ENCODE measurements around the gene MCRIP2.

Gene MCRIP2

GRCh38 chr16:648071-648780, 6.6 kb downstream of the MCRIP2 start:
- no peak for DNase-seq (ENCODE audit: low read depth)

DNA sequence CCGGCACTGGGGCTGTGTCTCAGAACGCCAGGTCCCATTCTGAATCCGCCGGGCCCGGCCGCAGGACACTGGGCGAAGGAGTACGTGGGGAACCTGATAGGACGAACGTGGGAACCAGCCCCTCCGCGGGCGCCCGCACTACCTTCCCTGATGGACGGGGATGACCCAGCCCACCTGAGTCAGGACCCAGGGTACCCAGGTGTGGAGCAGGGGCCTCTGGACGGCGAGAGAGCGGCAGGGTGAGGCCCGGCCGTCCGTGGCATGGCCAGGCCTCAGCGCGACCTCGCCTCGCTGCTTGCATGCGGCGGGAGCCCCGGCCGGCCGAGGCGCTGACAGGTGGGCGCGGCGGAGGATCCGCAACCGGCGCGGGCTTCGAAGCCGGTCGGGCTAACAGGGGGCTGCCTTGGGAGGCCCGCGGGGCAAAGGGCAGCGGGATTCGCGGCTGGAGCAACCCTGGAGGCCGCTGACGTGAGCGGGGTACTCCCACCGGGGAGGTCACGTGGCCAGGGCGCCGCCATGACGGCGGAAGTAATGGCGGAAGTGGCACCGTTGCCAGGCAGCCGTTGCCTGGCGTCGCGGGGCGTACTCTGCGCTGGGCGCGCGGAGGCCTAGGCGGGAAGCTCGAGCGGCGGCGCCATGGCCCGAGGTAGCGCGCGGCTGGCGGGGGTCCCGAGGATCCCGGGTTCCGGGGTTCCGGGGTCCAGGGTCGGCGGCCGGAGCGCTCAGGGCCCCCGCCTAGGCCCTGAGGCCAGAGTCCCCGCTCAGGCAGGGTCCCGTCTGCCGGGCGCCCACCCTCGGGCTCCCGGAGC, 7.4 kb downstream of the MCRIP2 start, which contains the start of gene WDR90:
Gene WDR90, plus strand, starts transcription at position 585 of the 809 bp plus-strand sequence. Its CDS starts 52 bp downstream, at position 637.
- DNase-seq (ENCODE audit: low read depth) = peak; percentile 87

DNA sequence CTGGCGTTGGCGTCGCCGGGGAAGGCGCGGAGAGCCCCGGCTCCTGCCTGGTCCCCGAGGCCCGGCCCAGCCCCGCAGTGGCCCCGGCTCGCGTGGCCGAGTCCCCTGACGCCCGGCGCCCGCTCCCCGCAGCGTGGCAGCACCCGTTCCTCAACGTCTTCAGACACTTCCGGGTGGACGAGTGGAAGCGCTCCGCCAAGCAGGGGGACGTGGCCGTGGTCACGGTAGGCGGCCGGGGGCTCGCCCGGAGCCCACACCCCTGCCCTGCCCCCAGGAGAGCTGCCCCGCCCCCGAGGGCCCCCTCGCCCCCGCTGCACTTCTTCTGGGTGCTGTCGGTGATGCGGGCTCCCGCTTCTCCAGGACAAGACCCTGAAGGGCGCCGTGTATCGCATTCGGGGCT, 8.0 kb downstream of the MCRIP2 start:
- no peak for DNase-seq (ENCODE audit: low read depth)

GRCh38 chr16:651844-652243, 10.2 kb downstream of the MCRIP2 start:
- no peak for DNase-seq (ENCODE audit: low read depth)

- DNase-seq (ENCODE audit: low read depth) = no peak
Observed at GRCh38 chr16:652454-653305, 11.1 kb downstream of the MCRIP2 start.

- DNase-seq (ENCODE audit: low read depth) = no peak
Observed at GRCh38 chr16:654034-654433, 12.4 kb downstream of the MCRIP2 start.

DNA sequence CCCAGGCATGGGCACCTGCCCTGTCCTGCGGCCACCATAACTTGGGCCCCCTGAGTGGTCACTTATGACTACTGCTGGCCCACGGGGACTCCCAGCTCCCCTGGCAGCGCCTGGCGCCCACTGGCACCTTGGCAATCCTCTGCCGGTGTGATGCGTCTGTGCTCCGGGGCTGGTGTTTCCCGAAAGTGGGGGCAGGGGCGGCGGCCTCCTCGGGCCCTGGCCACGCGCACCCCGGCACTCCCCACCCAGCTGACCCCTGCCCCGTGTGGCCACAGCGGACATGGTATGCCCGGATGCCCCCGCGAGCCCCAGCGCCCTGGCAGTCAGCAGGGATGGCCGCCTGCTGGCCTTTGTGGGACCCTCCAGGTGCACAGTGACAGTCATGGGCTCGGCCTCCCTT, 15.9 kb downstream of the MCRIP2 start:
- DNase-seq (ENCODE audit: low read depth) = no peak

DNA sequence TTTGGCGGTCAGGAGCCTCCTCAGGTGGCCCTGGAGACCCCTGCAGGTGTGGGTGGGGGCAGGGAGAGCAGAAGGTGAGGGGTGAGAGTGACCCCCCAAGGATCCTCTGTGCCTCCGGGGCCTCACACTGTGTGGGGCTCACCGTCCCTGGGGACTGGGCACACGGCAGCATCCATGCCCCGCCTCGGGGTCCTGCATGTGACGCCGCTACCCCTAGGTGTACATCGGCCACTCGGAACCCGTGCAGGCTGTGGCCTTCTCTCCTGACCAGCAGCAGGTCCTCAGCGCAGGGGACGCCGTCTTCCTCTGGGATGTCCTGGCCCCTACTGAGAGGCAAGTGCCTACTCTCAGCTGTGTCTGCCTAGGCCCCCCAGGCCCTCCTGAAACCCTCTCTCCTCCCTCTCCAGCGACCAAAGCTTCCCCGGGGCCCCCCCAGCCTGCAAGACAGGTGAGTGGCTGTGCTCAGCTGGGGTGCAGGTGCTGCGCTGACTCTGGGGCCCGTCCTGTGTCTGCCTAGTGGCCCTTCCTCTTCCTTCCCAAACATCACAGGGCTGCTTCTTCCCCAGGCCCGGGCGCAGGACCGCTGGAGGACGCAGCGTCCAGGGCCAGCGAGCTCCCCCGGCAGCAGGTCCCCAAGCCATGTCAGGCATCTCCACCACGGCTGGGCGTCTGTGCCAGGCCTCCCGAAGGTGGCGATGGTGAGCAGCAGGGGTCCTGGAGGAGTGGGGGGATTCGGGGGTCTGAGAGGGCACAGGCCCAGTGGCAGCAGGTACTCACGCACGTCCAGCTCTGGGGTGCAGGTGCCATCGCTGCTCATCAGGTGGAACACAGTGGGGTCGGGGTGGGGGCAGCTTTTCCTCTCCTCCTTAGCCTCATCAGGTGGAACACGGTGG, 17.3 kb downstream of the MCRIP2 start:
- no peak for DNase-seq (ENCODE audit: low read depth)

DNA sequence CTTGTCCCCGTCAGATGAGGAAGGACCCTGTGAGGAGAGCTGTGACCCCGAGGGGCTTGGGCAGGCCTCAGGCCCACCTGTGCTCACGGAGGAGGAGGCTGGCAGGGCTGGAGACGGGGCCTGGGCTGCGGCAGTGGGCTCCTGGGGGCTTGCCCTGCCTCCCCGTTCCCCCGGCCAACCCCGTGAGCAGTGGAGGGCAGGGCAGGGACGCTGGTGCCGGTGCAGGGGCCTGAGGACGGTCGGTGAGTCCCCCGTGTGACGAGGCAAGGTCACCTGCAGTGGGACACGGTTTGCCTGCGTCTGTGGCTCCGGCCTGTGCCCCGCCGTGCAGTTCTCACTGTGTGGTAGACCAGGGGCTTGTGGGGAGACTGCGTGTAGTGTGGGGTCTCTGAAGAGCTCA, 18.0 kb downstream of the MCRIP2 start:
- DNase-seq (ENCODE audit: low read depth) = no peak

DNA sequence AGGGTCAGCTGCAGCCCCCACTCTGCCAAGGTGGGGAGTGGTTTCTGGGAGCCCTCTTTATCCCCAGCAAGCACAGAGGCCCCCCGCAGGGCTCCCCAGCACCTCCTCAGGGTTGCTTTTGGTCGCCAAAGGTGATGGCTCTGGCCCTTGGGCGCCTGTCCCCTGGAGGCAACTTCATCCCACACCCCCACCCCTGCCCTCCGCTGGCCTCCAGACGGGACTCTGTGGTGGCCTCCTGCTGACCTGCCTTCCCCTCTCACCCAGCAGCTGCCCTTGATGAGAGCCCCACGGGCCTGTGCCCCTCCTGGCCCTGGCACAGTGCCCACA, 18.5 kb downstream of the MCRIP2 start:
- no peak for DNase-seq (ENCODE audit: low read depth)

GRCh38 chr16:660459-661183, 19.0 kb downstream of the MCRIP2 start:
- peak; percentile 47 for DNase-seq (ENCODE audit: low read depth)

GRCh38 chr16:661184-661821, 19.7 kb downstream of the MCRIP2 start:
- no peak for DNase-seq (ENCODE audit: low read depth)

DNA sequence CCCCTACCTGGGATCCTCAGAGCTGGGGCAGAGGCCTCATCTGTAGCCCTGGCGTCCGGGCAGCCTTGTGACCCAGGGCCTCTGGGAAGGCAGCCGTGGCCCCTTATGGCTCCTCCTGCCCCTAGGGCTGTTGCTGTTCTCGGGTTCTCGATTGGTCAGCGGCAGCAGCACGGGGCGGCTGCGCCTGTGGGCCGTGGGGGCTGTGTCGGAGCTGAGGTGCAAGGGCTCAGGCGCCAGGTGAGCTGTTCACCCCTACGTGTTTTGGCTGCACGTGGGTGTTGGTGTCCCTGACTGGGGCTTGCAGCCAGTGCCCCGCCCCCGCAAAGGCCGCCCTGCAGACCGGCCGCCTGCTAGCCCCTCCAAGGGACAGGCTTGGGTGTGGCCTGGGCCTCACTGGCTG, 20.5 kb downstream of the MCRIP2 start:
- DNase-seq (ENCODE audit: low read depth) = no peak

DNA sequence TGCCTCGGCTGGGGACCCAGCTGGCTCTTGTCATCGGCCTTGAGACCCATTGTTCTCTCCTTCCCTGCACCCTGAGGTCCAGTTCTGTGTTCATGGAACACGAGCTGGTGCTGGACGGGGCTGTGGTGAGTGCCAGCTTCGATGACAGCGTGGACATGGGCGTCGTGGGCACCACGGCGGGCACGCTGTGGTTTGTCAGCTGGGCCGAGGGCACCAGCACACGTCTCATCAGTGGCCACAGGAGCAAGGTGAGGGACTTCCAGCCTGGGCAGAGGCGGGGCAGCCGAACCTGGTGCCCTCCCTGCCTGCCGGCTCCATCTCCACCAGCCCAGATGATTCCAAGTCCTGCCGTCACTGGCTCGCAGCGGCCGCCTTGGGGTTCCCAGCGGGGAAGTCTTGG, 21.0 kb downstream of the MCRIP2 start:
- DNase-seq (ENCODE audit: low read depth) = no peak

DNA sequence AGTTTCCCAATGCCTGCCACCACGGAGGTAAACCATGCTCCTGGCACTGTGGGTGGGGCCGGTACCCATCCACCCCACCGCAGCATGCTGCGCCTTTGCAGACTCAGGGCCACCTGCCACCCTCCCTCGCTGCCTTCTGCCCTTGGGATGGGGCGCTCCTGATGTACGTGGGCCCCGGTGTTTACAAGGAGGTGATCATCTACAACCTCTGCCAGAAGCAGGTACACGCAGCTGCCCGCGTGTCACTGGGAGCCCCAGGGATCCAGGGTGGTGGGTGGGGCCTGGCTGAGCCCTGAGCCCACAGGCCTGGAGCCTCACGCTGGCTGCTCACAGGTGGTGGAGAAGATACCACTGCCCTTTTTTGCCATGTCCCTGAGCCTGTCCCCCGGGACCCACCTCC, 24.9 kb downstream of the MCRIP2 start:
- no peak for DNase-seq (ENCODE audit: low read depth)

GRCh38 chr16:667113-667779, 25.6 kb downstream of the MCRIP2 start:
- DNase-seq (ENCODE audit: low read depth) = no peak

- peak; percentile 93 for DNase-seq (ENCODE audit: low read depth)
Observed at GRCh38 chr16:667780-668518, 26.3 kb downstream of the MCRIP2 start, which contains the start of gene RHOT2. RHOT2 (plus strand) TSS chr16:668132; CDS start chr16:668200, 68 bp downstream.

DNA sequence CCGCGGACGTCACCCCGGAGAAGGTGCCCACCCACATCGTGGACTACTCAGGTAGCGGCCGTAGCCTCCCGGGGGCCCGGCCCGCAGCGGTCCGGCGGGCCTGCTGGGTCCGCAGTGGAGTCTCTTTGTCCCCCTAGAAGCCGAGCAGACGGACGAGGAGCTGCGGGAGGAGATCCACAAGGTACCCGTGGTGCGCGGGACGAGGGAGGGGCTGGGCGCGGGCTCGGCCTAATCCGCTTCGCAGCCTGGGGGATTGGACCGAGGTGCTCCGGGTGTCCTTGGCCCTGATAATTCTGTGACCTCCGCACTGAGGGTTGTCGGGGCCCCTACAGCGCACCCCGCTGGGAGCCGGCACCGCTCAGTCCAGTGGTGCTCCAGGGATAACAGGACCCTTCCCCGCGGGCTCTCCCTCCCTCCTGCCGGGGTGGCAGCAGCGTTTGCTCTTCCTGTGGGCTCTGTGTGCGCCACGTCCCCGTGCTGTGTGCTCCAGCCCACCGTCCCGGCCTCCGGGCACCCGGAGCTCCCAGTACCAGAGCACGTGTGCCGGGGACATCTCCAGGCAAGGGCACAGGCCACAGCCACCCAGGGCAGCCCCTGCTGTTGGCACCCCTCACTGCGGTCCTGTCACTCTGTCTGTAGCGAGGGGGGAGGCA, 27.0 kb downstream of the MCRIP2 start:
- DNase-seq (ENCODE audit: low read depth) = no peak

GRCh38 chr16:669666-670065, 28.0 kb downstream of the MCRIP2 start:
- no peak for DNase-seq (ENCODE audit: low read depth)

Measured in activated T-helper 1 cell treated with Interleukin-2 at 50 U/mL for 16 hours (primary cell).